ENCODE measurements around the gene CHD2. TPM values are rescaled to one million over a fixed set of nuclear protein-coding genes. Genes with fewer than 3 reads are reported as not detected.

Gene CHD2
- total RNA-seq, 1 experiment from 2014 or later, result 63.3 TPM

- TF ChIP-seq CTCF (conservative IDR thresholded peaks at IDR 0.05), result no peak
- Mint-ChIP-seq H3K4me3 (no peak overlapping the region), H3K27me3 (ENCODE audit: low read depth) (no peaks in the 10 kb centered on the region), H3K4me1 (no peaks in the 10 kb centered on the region), H3K27ac (no peak overlapping the region), H3K9me3 (no peaks in the 10 kb centered on the region), H3K36me3 (ENCODE audit: insufficient read depth in 1 of 3, low read depth in 3 of 3) (peaks cover 37 to 58% (median 53%) of the 10 kb centered on the region in 3 experiments; a peak in 6 of 7 replicates)
- no peaks in the 10 kb centered on the region for H3K4me1 ChIP-seq (ENCODE audit: insufficient read depth, low read length)
- no peaks in the 10 kb centered on the region for H4K20me1 ChIP-seq (ENCODE audit: control insufficient read depth, insufficient read depth, insufficient read length)
- H4K5ac ChIP-seq (ENCODE audit: insufficient read length, low read depth, low read length), result no peak overlapping the region
- H2AK5ac ChIP-seq (ENCODE audit: insufficient read length, low read length), result no peak overlapping the region
- no peaks in the 10 kb centered on the region for H3K9me3 ChIP-seq (ENCODE audit: control insufficient read depth, low read depth, low read length)
- no peak overlapping the region for H2BK5ac ChIP-seq (ENCODE audit: insufficient read length, low read length)
- H4K91ac ChIP-seq (ENCODE audit: insufficient read length, low read depth, low read length), result no peak overlapping the region
- H3K27ac ChIP-seq (ENCODE audit: insufficient read length, low read depth, low read length), result no peak overlapping the region
- no peak overlapping the region for H2BK20ac ChIP-seq (ENCODE audit: low read depth, low read length, poor library complexity, severe bottlenecking)
- H2BK120ac ChIP-seq (ENCODE audit: low read depth, low read length, poor library complexity, severe bottlenecking), result no peak overlapping the region
- H3K79me1 ChIP-seq (ENCODE audit: insufficient read depth, low read depth, low read length, poor library complexity, severe bottlenecking), result no peaks in the 10 kb centered on the region
- no peaks in the 10 kb centered on the region for H3K23me2 ChIP-seq (ENCODE audit: insufficient read length, low read depth, low read length, poor library complexity, severe bottlenecking)
- no peak for DNase-seq
- H3K4ac ChIP-seq (ENCODE audit: low read depth, low read length), result no peak overlapping the region
- no peaks in the 10 kb centered on the region for H3K27me3 ChIP-seq (ENCODE audit: insufficient read depth, low read length)
- H2BK12ac ChIP-seq (ENCODE audit: insufficient read length, low read depth, low read length), result no peak overlapping the region
- no peak overlapping the region for H3K4me2 ChIP-seq (ENCODE audit: insufficient read depth, insufficient read length, low read length)
- no peaks in the 10 kb centered on the region for H3K79me2 ChIP-seq (ENCODE audit: insufficient read depth, low read length)
- H3K14ac ChIP-seq (ENCODE audit: insufficient read depth, low read length), result no peak overlapping the region
- no peak overlapping the region for H4K8ac ChIP-seq (replicated peaks; ENCODE audit: insufficient read length, low read depth, low read length)
- no peak overlapping the region for H3K23ac ChIP-seq (ENCODE audit: insufficient read length, low read depth, low read length)
- H2BK15ac ChIP-seq (ENCODE audit: low read depth, low read length), result no peak overlapping the region
- H3K9ac ChIP-seq (ENCODE audit: extremely low read depth, insufficient read length, low read length), result no peak overlapping the region
- H3K18ac ChIP-seq (ENCODE audit: insufficient read length, low read depth, low read length), result no peak overlapping the region
- no peak overlapping the region for H2AFZ ChIP-seq (ENCODE audit: low read length)
- no CpG with 5 or more reads among the region's 8 CpGs for WGBS (ENCODE audit: extremely low coverage, insufficient read length, low lambda C conversion rate)
- H3K56ac ChIP-seq (ENCODE audit: insufficient read length, low read depth, low read length), result no peak overlapping the region
- H3T11ph ChIP-seq (ENCODE audit: low read length), result no peak overlapping the region
Measured at GRCh38 chr15:92981333-92981732, 81.2 kb downstream of the CHD2 start.

Data from H9 (cell line).